Activated naive CD4-positive, alpha-beta T cell treated with anti-CD3 and anti-CD28 coated beads for 36 hours (primary cell): ENCODE measurements around the gene SPRTN. TPM values are rescaled to one million over a fixed set of nuclear protein-coding genes. Genes with fewer than 3 reads are reported as not detected.

Experiments
- CTCF ChIA-PET: fragments of 350-600 bp; sonication (Branson Sonifier 250); formaldehyde crosslinking; loops from one replicate; lab custom pipeline; 2021; ENCODE audit warnings: antibody characterized with exemption; lab: Charles Lee
- DNase-seq: peaks from one replicate; pipeline ENCODE4 v3.0.0-alpha.2; 2020
- H3K27ac Mint-ChIP-seq: one replicate; pipeline ENCODE4 v1.8.0; 2021; ENCODE audit warnings: mild to moderate bottlenecking, mixed read lengths
- H3K27me3 Mint-ChIP-seq: one replicate; pipeline ENCODE4 v1.8.0; 2021; ENCODE audit warnings: low read depth, mixed read lengths
- H3K36me3 Mint-ChIP-seq: one replicate; pipeline ENCODE4 v1.8.0; 2021; ENCODE audit warnings: low read depth, mixed read lengths
- H3K4me1 Mint-ChIP-seq: one replicate; pipeline ENCODE4 v1.8.0; 2021; ENCODE audit warnings: low read depth, mixed read lengths
- H3K4me3 Mint-ChIP-seq: one replicate; pipeline ENCODE4 v1.8.0; 2021; ENCODE audit warnings: mild to moderate bottlenecking, moderate library complexity, mixed read lengths
- H3K9me3 Mint-ChIP-seq: one replicate; pipeline ENCODE4 v1.8.0; 2021; ENCODE audit warnings: mixed read lengths
- intact Hi-C: fragments of 100-400 bp; cut with micrococcal nuclease; formaldehyde crosslinking; loops from one replicate; pipeline ENCODE4 v1.15.1; 2023
- total RNA-seq, 2 experiments: library from RNA; stranded (reverse); gene quantifications; one replicate each; pipeline ENCODE4 v1.2.3, GENCODE V29; 2021

The SPRTN gene
- total RNA-seq, 2 experiments from 2014 or later: 6.0 to 9.1 TPM

DNA sequence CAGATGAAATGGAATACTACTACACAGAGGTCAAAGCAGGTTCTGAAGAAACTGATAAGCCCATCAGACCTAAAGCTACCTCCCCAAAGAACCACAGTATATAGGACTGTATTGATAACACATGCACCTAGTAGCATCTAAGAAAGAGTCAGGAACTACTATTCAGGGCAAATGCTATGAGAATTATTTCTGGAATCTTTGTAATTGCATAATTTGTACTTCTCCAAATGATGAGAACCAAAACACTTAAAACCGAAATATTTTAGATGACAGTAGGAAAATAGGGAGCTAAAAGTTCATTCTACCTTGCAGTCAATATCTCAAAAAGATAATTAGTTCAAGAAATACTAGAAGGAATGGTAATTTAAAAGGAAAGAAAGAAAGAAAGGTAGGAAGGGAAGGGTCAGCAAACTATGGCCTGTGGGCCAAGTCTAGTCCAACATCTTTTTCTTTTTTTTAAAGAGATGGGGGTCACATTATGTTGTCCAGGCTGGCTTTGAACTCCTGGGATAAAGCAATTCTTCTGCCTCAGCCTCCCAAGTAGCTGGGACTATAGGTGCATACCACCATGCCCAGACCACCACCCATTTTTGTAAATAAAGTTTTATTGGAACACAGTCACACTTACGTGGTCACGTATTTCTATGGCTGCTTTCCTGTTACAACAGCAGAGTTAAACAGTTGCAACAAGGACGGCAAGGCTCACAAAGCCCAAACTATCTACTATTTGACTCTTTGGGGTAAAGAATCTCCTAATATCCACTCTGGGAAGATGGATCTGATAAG is 60.0 kb downstream of the SPRTN start:
- no peaks in the 10 kb centered on the region for H3K9me3 Mint-ChIP-seq

DNA sequence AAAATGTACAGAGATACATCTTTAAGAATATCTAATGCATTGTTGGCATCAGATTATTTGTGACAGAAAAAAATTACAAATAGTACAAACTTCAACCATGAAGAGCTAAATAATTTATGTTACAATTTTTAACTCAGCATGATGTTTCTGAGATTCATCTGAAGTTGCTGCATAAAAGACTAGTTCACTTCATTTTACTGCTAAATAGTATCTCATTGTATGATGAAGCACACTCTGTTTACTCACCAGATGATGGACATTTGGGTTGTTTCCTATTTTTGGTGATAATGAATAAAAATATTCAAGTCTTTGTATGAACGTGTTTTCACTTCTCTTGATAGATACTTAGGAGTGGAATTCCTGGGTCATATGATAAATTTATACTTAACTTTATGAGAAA is 63.4 kb downstream of the SPRTN start:
- DNase-seq: no peak
- CTCF ChIA-PET: interaction anchor here (0.9 kb wide), 1 partner anchor 46 kb away, joined by 3 read pairs; no protein-coding TSS in a partner anchor
- intact Hi-C loops: no loop called here
- Mint-ChIP-seq H3K4me3 (no peak overlapping the region), H3K9me3 (no peaks in the 10 kb centered on the region), H3K4me1 (peaks cover 28% of the 10 kb centered on the region), H3K27ac (no peak overlapping the region), H3K27me3 (no peaks in the 10 kb centered on the region), H3K36me3 (peaks cover 11% of the 10 kb centered on the region)

More for the DNA sequence above, 60.0 kb downstream of the SPRTN start:
- intact Hi-C loops: no loop called here
- CTCF ChIA-PET: no interaction called here
- DNase-seq: no peak
- H3K4me1 Mint-ChIP-seq: peaks cover 43% of the 10 kb centered on the region
- peaks cover 7% of the 10 kb centered on the region for H3K36me3 Mint-ChIP-seq
- no peak overlapping the region for H3K4me3 Mint-ChIP-seq
- no peaks in the 10 kb centered on the region for H3K27me3 Mint-ChIP-seq
- H3K27ac Mint-ChIP-seq: no peak overlapping the region

DNA sequence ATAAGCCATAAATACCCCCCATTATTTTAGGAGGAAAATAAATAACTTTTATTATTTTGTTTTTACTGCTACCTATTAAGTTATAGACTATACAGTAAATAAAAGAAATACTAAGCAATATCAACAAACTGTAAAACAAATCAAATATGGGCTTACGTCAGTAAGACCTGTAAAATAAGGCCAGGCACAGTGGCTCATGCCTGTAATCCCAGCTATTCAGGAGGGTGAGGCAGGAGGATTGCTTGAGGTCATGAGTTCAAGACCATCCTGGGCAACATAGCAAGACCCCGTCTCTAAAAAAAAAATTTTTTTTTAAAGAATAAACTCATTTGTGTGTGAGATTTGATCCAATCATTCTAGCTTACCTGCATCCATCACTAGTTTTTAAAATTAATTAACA is 66.2 kb downstream of the SPRTN start:
- H3K4me1 Mint-ChIP-seq: peaks cover 10% of the 10 kb centered on the region
- H3K27me3 Mint-ChIP-seq: no peaks in the 10 kb centered on the region
- H3K36me3 Mint-ChIP-seq: peaks cover 9% of the 10 kb centered on the region
- no peak for DNase-seq
- H3K9me3 Mint-ChIP-seq: no peaks in the 10 kb centered on the region
- intact Hi-C loops: no loop called here
- CTCF ChIA-PET: no interaction called here
- H3K27ac Mint-ChIP-seq: no peak overlapping the region
- no peak overlapping the region for H3K4me3 Mint-ChIP-seq

Other genes starting within 250 kb of the SPRTN start
- gene TRIM67, start 176.2 kb upstream of the SPRTN start, total RNA-seq: not detected
- 10 to 100 TPM; 60.4 to 62.0 TPM for gene GNPAT, start 97.1 kb upstream of the SPRTN start, total RNA-seq
- 10 to 100 TPM; 11.5 to 12.0 TPM for gene EXOC8, start 441 bp upstream of the SPRTN start, total RNA-seq
- gene EGLN1, start 84.0 kb downstream of the SPRTN start, total RNA-seq: 1 to 10 TPM; 9.6 to 9.8 TPM
- gene TSNAX, start 190.4 kb downstream of the SPRTN start, total RNA-seq: 10 to 100 TPM; 25.7 to 28.2 TPM